Measurements from ENCODE around the gene SORCS1. TPM values are rescaled to one million over a fixed set of nuclear protein-coding genes. Genes with fewer than 3 reads are reported as not detected.

Gene SORCS1
- total and polyA plus RNA-seq, 2 donors (not counting 1 experiment from before 2014, with no cell fraction given): not detected

DNA sequence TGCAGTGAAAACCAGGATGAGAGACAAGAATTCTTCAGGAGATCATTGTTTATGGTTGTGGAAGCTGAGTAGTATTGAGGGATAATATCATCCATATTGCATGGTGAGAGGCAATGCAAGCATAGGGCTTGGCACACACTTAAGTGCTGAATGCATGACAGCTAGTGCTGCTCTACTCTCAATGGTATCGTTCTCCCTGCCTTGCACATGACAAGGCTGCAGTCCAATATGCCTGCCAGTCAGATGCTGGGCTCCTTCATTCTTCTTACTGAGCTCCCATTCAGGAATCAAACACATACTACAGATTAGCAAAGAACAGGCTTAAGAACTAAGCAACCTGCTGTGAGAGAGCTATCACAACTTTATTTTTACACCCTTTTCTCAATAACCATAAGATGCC, 72.2 kb downstream of the SORCS1 start:
- ATAC-seq (ENCODE audit: low read depth) (no peak), DNase-seq (no peak)
- POLR2A ChIA-PET: no interaction called here
- no peaks in the 10 kb centered on the region for H3K9me3 Mint-ChIP-seq (ENCODE audit: insufficient read depth)
- H3K9ac ChIP-seq (ENCODE audit: low read length): no peak overlapping the region
- H2AFZ ChIP-seq (ENCODE audit: insufficient read depth, low read depth, low read length, poor library complexity, severe bottlenecking): no peak overlapping the region
- H3K4me3 ChIP-seq (ENCODE audit: control extremely low read depth in 1 of 5, extremely low read depth in 1 of 5, insufficient read depth in 1 of 5, low read depth in 2 of 5, low read length in 4 of 5): no peak overlapping the region
- no peak overlapping the region for H3K4me3 Mint-ChIP-seq
- H3K27me3 Mint-ChIP-seq: no peaks in the 10 kb centered on the region
- no peaks in the 10 kb centered on the region for H3K27me3 ChIP-seq (replicated peaks in 1 of 4; ENCODE audit: control extremely low read depth in 1 of 4, control insufficient read depth in 3 of 4, insufficient read depth in 4 of 4, low read length in 3 of 4)
- H3K36me3 ChIP-seq (replicated peaks in 1 of 2; ENCODE audit: control extremely low read depth in 1 of 2, control insufficient read depth in 1 of 2, extremely low read depth in 1 of 2, insufficient read depth in 2 of 2, low read length in 1 of 2): no peaks in the 10 kb centered on the region
- no peaks in the 10 kb centered on the region for H3K79me2 ChIP-seq (ENCODE audit: control insufficient read depth, insufficient read depth, low read length)
- 86% methylated on average over 1 of the region's 1 CpG for WGBS (ENCODE audit: insufficient coverage)
- intact Hi-C loops (cut with micrococcal nuclease): no loop called here
- no peaks in the 10 kb centered on the region for H3K4me1 ChIP-seq (ENCODE audit: control insufficient read depth in 2 of 2, insufficient read depth in 2 of 2, low read length in 2 of 2)
- no peak for TF ChIP-seq EZH2 (IDR thresholded peaks at IDR 0.05; ENCODE audit: borderline replicate concordance, insufficient read depth, low read depth, low read length, poor library complexity, severe bottlenecking)
- TF ChIP-seq, protein P1, sequence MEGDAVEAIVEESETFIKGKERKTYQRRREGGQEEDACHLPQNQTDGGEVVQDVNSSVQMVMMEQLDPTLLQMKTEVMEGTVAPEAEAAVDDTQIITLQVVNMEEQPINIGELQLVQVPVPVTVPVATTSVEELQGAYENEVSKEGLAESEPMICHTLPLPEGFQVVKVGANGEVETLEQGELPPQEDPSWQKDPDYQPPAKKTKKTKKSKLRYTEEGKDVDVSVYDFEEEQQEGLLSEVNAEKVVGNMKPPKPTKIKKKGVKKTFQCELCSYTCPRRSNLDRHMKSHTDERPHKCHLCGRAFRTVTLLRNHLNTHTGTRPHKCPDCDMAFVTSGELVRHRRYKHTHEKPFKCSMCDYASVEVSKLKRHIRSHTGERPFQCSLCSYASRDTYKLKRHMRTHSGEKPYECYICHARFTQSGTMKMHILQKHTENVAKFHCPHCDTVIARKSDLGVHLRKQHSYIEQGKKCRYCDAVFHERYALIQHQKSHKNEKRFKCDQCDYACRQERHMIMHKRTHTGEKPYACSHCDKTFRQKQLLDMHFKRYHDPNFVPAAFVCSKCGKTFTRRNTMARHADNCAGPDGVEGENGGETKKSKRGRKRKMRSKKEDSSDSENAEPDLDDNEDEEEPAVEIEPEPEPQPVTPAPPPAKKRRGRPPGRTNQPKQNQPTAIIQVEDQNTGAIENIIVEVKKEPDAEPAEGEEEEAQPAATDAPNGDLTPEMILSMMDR (IDR thresholded peaks at IDR 0.05): no peak
- CTCF ChIA-PET: no interaction called here
- no peak overlapping the region for H3K4me2 ChIP-seq (replicated peaks; ENCODE audit: low read depth, low read length, poor library complexity, severe bottlenecking)
- H3K27ac Mint-ChIP-seq: no peak overlapping the region
- no peaks in the 10 kb centered on the region for H3K9me3 ChIP-seq (ENCODE audit: control extremely low read depth in 1 of 3, control insufficient read depth in 2 of 3, insufficient read depth in 1 of 3, low read length in 2 of 3)
- no peaks in the 10 kb centered on the region for H3K4me1 Mint-ChIP-seq
- H4K20me1 ChIP-seq (ENCODE audit: control insufficient read depth, insufficient read depth, low read length, poor library complexity, severe bottlenecking): no peaks in the 10 kb centered on the region
- H3K27ac ChIP-seq (ENCODE audit: low read length in 2 of 2): no peak overlapping the region

DNA sequence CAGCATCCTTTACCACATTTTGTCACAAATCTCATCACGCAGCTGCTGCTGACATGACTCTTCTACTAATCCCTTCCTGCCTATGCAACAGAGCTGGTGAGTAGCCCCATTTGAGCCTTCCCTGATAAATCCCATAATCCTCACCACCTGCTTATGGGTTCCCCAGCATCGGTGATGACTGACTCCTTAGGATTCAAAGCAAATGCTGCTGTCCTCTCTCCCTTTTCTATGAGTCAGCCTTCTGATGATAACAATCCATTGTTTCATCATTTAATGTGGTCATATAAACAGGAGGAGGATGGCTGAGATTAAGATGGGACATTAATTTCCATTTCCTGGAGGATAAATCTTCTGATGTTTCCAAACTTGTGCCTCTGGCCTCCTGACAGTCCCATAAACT, 73.4 kb downstream of the SORCS1 start:
- POLR2A ChIA-PET: no interaction called here
- H2AFZ ChIP-seq (ENCODE audit: insufficient read depth, low read depth, low read length, poor library complexity, severe bottlenecking): no peak overlapping the region
- CTCF ChIA-PET: no interaction called here
- Mint-ChIP-seq H3K9me3 (ENCODE audit: insufficient read depth) (no peaks in the 10 kb centered on the region), H3K4me3 (no peak overlapping the region), H3K27ac (no peak overlapping the region), H3K27me3 (no peaks in the 10 kb centered on the region), H3K4me1 (no peaks in the 10 kb centered on the region)
- no peaks in the 10 kb centered on the region for H3K27me3 ChIP-seq (replicated peaks in 1 of 4; ENCODE audit: control extremely low read depth in 1 of 4, control insufficient read depth in 3 of 4, insufficient read depth in 4 of 4, low read length in 3 of 4)
- no peak overlapping the region for H3K9ac ChIP-seq (ENCODE audit: low read length)
- ATAC-seq (ENCODE audit: low read depth): no peak
- H3K79me2 ChIP-seq (ENCODE audit: control insufficient read depth, insufficient read depth, low read length): no peaks in the 10 kb centered on the region
- no peaks in the 10 kb centered on the region for H3K9me3 ChIP-seq (ENCODE audit: control extremely low read depth in 1 of 3, control insufficient read depth in 2 of 3, insufficient read depth in 1 of 3, low read length in 2 of 3)
- no peak for DNase-seq
- TF ChIP-seq, protein P1 (IDR thresholded peaks at IDR 0.05): no peak
- TF ChIP-seq EZH2 (IDR thresholded peaks at IDR 0.05; ENCODE audit: borderline replicate concordance, insufficient read depth, low read depth, low read length, poor library complexity, severe bottlenecking): no peak
- H3K4me3 ChIP-seq (ENCODE audit: control extremely low read depth in 1 of 5, extremely low read depth in 1 of 5, insufficient read depth in 1 of 5, low read depth in 2 of 5, low read length in 4 of 5): no peak overlapping the region
- no peaks in the 10 kb centered on the region for H3K36me3 ChIP-seq (replicated peaks in 1 of 2; ENCODE audit: control extremely low read depth in 1 of 2, control insufficient read depth in 1 of 2, extremely low read depth in 1 of 2, insufficient read depth in 2 of 2, low read length in 1 of 2)
- H4K20me1 ChIP-seq (ENCODE audit: control insufficient read depth, insufficient read depth, low read length, poor library complexity, severe bottlenecking): no peaks in the 10 kb centered on the region
- no peak overlapping the region for H3K4me2 ChIP-seq (replicated peaks; ENCODE audit: low read depth, low read length, poor library complexity, severe bottlenecking)
- WGBS (ENCODE audit: insufficient coverage): 86% methylated on average over 1 of the region's 2 CpGs
- intact Hi-C loops (cut with micrococcal nuclease): no loop called here
- H3K27ac ChIP-seq (ENCODE audit: low read length in 2 of 2): no peak overlapping the region
- no peaks in the 10 kb centered on the region for H3K4me1 ChIP-seq (ENCODE audit: control insufficient read depth in 2 of 2, insufficient read depth in 2 of 2, low read length in 2 of 2)
